Measurements from ENCODE around the gene LUC7L3.

The LUC7L3 gene

DNA sequence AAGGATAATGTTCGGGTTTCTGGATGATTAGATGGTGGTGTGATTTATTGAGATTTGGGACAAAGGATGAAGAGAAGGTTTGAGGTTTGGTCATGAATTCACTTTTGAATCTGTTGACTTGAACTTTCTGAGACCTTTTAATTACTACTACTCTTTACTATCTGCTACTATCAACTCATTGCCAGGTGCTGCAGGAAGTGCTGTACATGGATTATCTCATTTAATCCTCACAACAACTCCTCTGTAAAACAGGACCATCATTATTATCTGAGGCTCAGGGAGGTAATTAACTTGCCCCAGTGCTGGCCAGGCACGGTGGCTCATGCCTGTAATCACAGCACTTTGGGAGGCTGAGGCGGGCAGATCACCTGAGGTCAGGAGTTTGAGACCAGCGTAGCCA, 8.8 kb upstream of the LUC7L3 start:
- Mint-ChIP-seq H3K9me3 (no peaks in the 10 kb centered on the region), H3K36me3 (ENCODE audit: low read depth) (no peaks in the 10 kb centered on the region), H3K4me3 (peak overlapping the region in 1 of 3 experiments; percentile 8), H3K27me3 (ENCODE audit: low read depth) (no peaks in the 10 kb centered on the region), H3K27ac (peak overlapping the region; percentile 95 to 98 (median 97)), H3K4me1 (peaks cover 27% of the 10 kb centered on the region)
- TF ChIP-seq, protein P1, sequence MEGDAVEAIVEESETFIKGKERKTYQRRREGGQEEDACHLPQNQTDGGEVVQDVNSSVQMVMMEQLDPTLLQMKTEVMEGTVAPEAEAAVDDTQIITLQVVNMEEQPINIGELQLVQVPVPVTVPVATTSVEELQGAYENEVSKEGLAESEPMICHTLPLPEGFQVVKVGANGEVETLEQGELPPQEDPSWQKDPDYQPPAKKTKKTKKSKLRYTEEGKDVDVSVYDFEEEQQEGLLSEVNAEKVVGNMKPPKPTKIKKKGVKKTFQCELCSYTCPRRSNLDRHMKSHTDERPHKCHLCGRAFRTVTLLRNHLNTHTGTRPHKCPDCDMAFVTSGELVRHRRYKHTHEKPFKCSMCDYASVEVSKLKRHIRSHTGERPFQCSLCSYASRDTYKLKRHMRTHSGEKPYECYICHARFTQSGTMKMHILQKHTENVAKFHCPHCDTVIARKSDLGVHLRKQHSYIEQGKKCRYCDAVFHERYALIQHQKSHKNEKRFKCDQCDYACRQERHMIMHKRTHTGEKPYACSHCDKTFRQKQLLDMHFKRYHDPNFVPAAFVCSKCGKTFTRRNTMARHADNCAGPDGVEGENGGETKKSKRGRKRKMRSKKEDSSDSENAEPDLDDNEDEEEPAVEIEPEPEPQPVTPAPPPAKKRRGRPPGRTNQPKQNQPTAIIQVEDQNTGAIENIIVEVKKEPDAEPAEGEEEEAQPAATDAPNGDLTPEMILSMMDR (IDR thresholded peaks at IDR 0.05; ENCODE audit: unreplicated experiment in 3 of 3): no peak

DNA sequence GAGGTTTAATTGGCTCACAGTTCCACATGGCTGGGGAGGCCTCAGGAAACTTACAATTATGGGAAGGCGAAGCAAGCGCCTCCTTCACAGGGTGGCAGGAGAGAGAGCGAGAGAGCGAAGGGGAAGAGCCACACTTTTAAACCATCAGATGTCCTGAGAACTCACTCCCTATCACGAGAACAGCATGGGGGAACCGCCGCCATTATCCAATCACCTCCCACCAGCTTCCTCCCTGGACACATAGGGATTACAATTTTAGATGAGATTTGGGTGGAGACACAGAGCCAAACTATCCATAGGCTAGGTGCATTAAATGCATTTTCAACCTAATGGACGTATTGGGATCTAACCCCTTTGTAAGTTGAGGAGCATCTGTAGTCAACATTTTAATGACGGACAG, 6.8 kb upstream of the LUC7L3 start:
- Mint-ChIP-seq H3K9me3 (no peaks in the 10 kb centered on the region), H3K4me1 (peaks cover 26% of the 10 kb centered on the region), H3K36me3 (ENCODE audit: low read depth) (no peaks in the 10 kb centered on the region), H3K27ac (peak overlapping the region; percentile 7 to 88 (median 81)), H3K4me3 (peak overlapping the region; percentile 3 to 6 (median 3)), H3K27me3 (ENCODE audit: low read depth) (no peaks in the 10 kb centered on the region)
- TF ChIP-seq, protein P1 (IDR thresholded peaks at IDR 0.05; ENCODE audit: unreplicated experiment in 3 of 3): no peak

DNA sequence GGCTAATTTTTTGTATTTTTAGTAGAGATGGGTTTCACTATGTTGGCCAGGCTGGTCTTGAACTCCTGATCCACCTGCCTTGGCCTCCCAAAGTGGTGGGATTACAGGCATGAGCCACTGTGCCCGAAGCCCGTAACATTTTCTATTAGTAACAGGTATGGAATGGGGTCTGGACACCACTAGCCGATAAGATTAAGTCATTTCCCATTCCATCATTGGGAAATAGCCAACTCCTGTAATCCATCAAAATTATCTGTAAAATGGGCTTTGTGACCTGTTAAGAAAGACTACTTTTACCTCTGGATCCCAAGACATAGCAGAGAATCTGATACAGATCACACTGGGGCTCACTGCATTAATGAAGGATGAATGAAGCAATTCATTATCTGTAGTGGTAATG, 3.9 kb upstream of the LUC7L3 start:
- TF ChIP-seq, protein P1 (IDR thresholded peaks at IDR 0.05; ENCODE audit: unreplicated experiment in 3 of 3): no peak
- no peaks in the 10 kb centered on the region for H3K27me3 Mint-ChIP-seq (ENCODE audit: low read depth)

DNA sequence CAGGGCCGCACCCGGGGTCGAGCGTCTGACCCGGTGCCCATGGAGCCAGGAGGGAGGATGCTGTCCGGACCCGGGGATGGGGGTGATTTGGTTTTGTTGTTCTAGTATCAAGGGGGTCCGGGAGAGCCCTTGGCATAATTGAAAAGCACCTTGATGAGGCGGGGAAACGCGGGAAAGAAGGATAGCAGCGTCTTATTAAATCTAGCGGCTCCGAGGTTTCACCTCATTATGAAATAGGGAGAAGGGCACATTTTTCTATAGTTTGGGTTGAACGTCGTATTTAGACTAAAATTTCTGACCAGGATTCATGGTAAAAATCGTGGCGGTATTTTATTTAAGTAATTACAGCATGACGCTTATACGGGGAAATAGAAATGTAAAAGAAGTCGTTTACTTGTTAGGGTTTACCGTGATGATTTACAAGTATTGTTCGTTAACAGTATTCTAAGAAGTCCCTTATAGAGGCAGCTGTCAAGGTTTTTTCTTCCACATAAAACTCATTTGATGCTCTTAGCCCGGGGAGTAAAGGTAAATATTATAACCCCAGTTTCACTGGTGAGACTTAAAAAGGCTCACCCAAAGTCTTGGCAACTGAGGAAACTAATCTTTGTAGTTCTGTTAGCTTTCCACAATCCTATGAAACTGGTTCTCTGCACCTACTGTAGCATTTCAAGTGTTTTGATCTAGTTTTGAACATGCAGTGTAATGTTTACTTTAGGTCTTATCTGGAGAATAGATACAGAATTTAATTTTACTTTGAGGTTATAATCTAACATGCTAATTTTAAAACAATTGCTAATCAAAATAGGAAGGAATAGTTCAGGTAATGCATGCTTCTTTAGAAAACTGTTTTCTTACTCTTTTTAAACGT, 756 bp downstream of the LUC7L3 start:
- Mint-ChIP-seq H3K4me3 (peak overlapping the region; percentile 96 to 98 (median 96)), H3K36me3 (ENCODE audit: low read depth) (peaks cover 3% of the 10 kb centered on the region)
- TF ChIP-seq, protein P1 (IDR thresholded peaks at IDR 0.05; ENCODE audit: unreplicated experiment in 3 of 3): no peak

More for the DNA sequence above, 3.9 kb upstream of the LUC7L3 start:
- Mint-ChIP-seq H3K9me3 (no peaks in the 10 kb centered on the region), H3K4me3 (no peak overlapping the region), H3K36me3 (ENCODE audit: low read depth) (no peaks in the 10 kb centered on the region), H3K27ac (no peak overlapping the region), H3K4me1 (peaks cover 10% of the 10 kb centered on the region)

DNA sequence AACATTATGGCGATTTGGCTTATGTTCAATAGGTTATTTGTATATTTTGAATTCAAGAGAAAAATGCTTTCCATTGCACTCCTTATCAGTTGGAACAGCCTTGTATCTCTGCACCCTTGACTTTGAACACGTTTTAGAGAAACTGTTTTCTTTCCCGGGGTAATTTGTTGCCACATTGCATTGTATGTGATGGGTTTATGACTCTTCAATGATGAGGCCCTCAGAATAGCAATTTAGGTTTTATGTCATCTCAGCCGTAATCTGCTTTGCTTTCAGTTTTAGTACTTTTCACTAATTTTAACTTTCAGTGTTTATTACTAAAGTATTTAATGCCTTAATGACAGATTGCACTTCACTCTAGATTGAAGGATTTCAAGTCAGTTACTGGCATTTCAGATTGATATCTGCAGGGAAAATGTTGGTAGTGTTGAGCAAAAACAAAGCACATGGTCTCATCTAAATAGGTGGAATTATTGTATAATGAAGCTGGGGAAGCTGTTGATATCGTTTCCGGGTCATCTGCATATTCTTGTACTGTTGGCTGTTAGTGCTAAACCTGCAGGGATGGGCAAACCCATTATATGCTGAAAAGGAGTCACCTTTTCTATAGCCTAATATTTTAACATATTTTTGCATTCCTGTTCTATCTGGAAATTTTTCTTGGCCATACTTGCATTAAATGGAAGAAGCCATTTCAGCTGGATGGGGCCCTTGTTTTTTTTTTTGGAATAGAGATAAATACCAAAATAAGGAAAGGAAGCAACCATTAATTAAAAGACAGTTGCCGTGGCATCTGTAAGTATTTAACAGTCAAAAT, 2.0 kb downstream of the LUC7L3 start:
- TF ChIP-seq, protein P1 (IDR thresholded peaks at IDR 0.05; ENCODE audit: unreplicated experiment in 3 of 3): no peak
- H3K36me3 Mint-ChIP-seq (ENCODE audit: low read depth): peaks cover 3% of the 10 kb centered on the region
- H3K4me1 Mint-ChIP-seq: peaks cover 24% of the 10 kb centered on the region
- H3K27me3 Mint-ChIP-seq (ENCODE audit: low read depth): no peaks in the 10 kb centered on the region
- peak overlapping the region; percentile 96 to 98 (median 96) for H3K4me3 Mint-ChIP-seq
- no peaks in the 10 kb centered on the region for H3K9me3 Mint-ChIP-seq
- peak overlapping the region; percentile 86 to 100 (median 100) for H3K27ac Mint-ChIP-seq

More for the DNA sequence above, 756 bp downstream of the LUC7L3 start:
- Mint-ChIP-seq H3K9me3 (no peaks in the 10 kb centered on the region), H3K27ac (peak overlapping the region; percentile 86 to 100 (median 100)), H3K4me1 (peaks cover 24% of the 10 kb centered on the region), H3K27me3 (ENCODE audit: low read depth) (no peaks in the 10 kb centered on the region)

All from nephron (organoid).